ENCODE measurements around the gene RNF166.

The RNF166 gene

GRCh38 chr16:88691129-88691813 lies 14.9 kb downstream of the RNF166 start:
- no peak for DNase-seq

GRCh38 chr16:88690341-88691128 lies 15.7 kb downstream of the RNF166 start:
- DNase-seq = no peak

- no peak for DNase-seq
These were observed 18.0 kb downstream of the RNF166 start for GRCh38 chr16:88688013-88688778.

GRCh38 chr16:88687676-88688012 lies 18.6 kb downstream of the RNF166 start:
- no peak for DNase-seq

- DNase-seq = no peak
These were observed 19.0 kb downstream of the RNF166 start for GRCh38 chr16:88687254-88687576.

- DNase-seq = peak; percentile 95
These were observed 19.6 kb downstream of the RNF166 start, which contains the start of gene SNAI3 for GRCh38 chr16:88686439-88687253. Gene SNAI3, minus strand, starts transcription at chr16:88686507. Its CDS starts 101 bp downstream, at chr16:88686406.

- DNase-seq = no peak
These were observed 20.2 kb downstream of the RNF166 start for GRCh38 chr16:88686062-88686438.

- peak; percentile 82 for DNase-seq
These were observed 20.8 kb downstream of the RNF166 start for GRCh38 chr16:88685156-88686061.

- no peak for DNase-seq
These were observed 21.5 kb downstream of the RNF166 start for GRCh38 chr16:88684569-88685155.

- peak; percentile 86 for DNase-seq
These were observed 24.3 kb downstream of the RNF166 start for GRCh38 chr16:88681709-88682451.

GRCh38 chr16:88681084-88681680 lies 25.0 kb downstream of the RNF166 start:
- DNase-seq = peak; percentile 73

- DNase-seq = no peak
These were observed 25.6 kb downstream of the RNF166 start for GRCh38 chr16:88680554-88681083.

GRCh38 chr16:88678224-88678979 lies 27.8 kb downstream of the RNF166 start:
- DNase-seq = no peak

- no peak for DNase-seq
These were observed 28.5 kb downstream of the RNF166 start for GRCh38 chr16:88677721-88678120.

- no peak for DNase-seq
These were observed 29.5 kb downstream of the RNF166 start for GRCh38 chr16:88676502-88677242.

GRCh38 chr16:88673716-88674379 lies 32.4 kb downstream of the RNF166 start:
- DNase-seq = no peak

GRCh38 chr16:88672776-88673175 lies 33.4 kb downstream of the RNF166 start:
- no peak for DNase-seq

- DNase-seq = no peak
These were observed 34.4 kb downstream of the RNF166 start for GRCh38 chr16:88671806-88672205.

Data from activated CD8-positive, alpha-beta memory T cell treated with anti-CD3 and anti-CD28 coated beads for 24 hours (primary cell).